Neuron (in vitro differentiated cells): Measurements from ENCODE around the gene VEGFC.

Source experiments
- H2AFZ ChIP-seq: one replicate; pipeline ENCODE4 v1.6.1; 2013; ENCODE audit warnings: low read depth, mild to moderate bottlenecking, inconsistent platforms, low read length, moderate library complexity
- H3K27me3 ChIP-seq: one replicate; pipeline ENCODE4 v1.6.1; 2013; ENCODE audit warnings: low read length; ENCODE audit not compliant: insufficient read depth
- H3K36me3 ChIP-seq: one replicate; pipeline ENCODE4 v1.6.1; 2013; ENCODE audit warnings: low read length; ENCODE audit not compliant: insufficient read depth
- H3K4me1 ChIP-seq: one replicate; pipeline ENCODE4 v1.6.1; 2013; ENCODE audit warnings: low read length; ENCODE audit not compliant: insufficient read depth
- H3K4me3 ChIP-seq: 2 replicates; pipeline ENCODE4 v1.5.1; 2013; ENCODE audit warnings: mild to moderate bottlenecking, low read length, moderate library complexity
- H3K9me3 ChIP-seq: one replicate; pipeline ENCODE4 v1.6.1; 2013; ENCODE audit warnings: low read length

Gene VEGFC

DNA sequence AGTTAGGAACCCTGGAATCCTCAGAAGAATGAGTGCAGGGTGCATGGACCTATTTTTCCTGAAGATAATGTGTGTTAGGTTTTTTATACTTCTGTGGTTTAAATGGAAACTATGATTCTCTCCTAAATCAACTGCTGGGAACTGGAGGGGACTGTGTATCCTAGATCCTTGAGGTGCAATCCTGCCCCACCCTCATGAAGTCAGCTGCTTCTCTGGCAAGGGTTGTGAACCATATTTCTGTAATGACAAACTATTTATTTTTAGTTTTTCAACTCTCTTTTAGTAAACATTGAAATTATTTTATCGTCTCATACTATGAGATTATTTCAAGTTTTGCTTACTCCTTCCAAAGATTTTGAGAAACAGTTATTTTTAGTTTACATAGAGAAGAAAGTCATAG lies 25.8 kb upstream of the VEGFC start:
- Histone ChIP-seq H3K4me3 (no peak overlapping the region), H3K27me3 (no peaks in the 10 kb centered on the region), H2AFZ (no peak overlapping the region), H3K9me3 (no peaks in the 10 kb centered on the region), H3K36me3 (no peaks in the 10 kb centered on the region), H3K4me1 (peaks cover 8% of the 10 kb centered on the region)

DNA sequence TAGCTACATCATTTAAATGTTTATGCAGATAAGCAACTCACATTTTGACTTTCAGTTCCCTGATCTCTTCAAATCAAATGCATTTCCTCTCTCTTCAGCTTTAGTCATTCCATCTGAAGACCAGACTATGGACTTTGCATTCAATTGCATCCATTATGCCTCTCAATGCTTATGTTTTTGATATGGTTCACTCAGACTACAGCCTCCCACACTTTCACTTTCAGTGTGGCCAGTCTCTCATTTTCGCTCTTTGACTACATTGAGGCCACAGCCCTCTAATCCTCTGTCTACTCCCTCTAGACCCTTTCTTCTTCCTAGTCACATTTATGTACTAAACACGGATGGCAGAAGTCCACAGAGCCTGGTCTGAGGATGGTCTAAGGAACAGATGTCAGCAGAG lies 24.5 kb upstream of the VEGFC start:
- H2AFZ ChIP-seq = no peak overlapping the region
- H3K9me3 ChIP-seq = no peaks in the 10 kb centered on the region
- no peaks in the 10 kb centered on the region for H3K27me3 ChIP-seq
- H3K4me3 ChIP-seq = no peak overlapping the region
- peaks cover 8% of the 10 kb centered on the region for H3K4me1 ChIP-seq
- H3K36me3 ChIP-seq = no peaks in the 10 kb centered on the region

DNA sequence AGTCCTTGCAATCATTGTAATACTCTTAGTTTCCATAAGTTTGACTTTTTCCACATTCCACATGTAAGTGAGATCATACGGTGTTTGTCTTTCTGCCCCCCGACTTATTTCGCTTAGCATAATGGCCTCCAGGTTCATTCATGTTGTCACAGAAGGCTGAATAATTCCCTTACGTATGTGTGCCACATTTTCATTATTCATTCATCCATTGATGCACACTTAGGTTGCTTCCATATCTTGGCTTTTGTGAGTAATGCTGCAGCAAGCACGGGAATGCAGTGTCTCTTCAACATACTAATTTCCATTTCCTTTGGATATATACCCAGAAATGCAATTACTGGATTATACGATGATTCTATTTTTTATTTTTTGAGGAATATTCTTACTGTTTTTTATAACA lies 22.0 kb upstream of the VEGFC start:
- H3K36me3 ChIP-seq = no peaks in the 10 kb centered on the region
- no peaks in the 10 kb centered on the region for H3K4me1 ChIP-seq
- no peaks in the 10 kb centered on the region for H3K27me3 ChIP-seq
- no peak overlapping the region for H2AFZ ChIP-seq
- no peak overlapping the region for H3K4me3 ChIP-seq
- H3K9me3 ChIP-seq = no peaks in the 10 kb centered on the region

DNA sequence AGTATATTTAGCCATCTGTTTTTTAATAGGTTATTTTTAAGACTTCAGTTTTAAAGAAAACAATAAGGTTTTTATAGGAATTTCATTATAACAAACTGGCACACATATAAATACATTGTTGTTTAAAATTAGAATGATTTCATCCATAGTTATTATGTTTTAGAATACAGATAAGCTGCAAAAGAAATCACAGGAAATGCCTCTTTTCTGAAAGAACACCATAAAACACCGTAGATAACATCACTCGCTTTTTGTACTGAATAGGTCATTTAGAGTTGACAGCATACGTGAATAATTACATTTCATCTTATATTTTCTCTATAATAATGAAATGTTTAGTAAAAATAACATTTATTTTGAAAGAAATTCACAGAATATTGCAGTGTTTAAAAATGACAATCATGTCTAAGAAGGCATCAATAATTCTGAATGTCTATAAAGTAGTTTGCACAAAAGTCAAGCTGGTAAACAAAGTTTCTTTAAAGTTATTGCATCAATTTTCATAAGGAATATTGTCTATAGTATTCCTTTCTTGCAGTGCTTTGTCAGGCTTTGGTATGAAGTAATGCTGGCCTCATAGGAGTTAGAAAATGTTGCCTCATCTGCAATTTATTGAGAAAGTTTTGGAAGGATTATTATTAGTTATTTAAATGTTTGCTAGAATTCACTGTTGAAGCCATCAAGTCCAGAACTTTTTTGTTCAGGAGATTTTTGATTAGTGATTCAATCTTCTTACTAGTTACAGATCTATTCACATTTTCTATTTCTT lies 17.9 kb upstream of the VEGFC start:
- no peak overlapping the region for H2AFZ ChIP-seq
- H3K4me1 ChIP-seq = no peaks in the 10 kb centered on the region
- no peaks in the 10 kb centered on the region for H3K9me3 ChIP-seq
- H3K36me3 ChIP-seq = no peaks in the 10 kb centered on the region
- H3K27me3 ChIP-seq = no peaks in the 10 kb centered on the region
- no peak overlapping the region for H3K4me3 ChIP-seq

DNA sequence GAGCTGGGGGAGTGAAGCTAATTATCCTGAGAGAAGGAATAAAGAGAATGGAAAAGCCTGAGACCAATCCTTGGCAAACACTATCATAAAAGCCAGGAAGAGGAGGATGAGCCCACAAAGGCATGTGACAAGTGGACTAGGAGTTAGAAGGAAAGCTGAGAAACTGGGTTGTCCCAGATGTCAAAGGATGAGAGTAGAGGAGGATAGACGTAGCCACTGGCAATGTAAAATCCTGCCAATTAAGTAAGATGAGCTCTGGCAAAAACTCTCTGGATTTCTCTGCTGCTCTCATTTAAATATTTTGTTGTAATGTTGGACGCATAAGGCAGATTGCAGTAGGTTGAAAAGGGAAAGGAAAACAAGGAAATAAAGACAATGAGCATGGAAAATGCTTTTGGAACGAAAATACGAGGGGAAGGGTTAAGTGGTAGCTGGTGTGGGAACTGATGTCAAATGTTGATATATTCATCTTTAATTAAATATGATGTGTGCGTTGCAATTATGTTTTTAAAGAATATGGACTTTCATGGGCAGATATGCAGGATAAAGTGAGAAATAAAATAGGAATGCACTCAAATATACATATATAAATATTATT lies 14.2 kb upstream of the VEGFC start:
- Histone ChIP-seq H3K4me1 (no peaks in the 10 kb centered on the region), H3K4me3 (no peak overlapping the region), H3K36me3 (no peaks in the 10 kb centered on the region), H3K27me3 (no peaks in the 10 kb centered on the region), H3K9me3 (no peaks in the 10 kb centered on the region), H2AFZ (no peak overlapping the region)

DNA sequence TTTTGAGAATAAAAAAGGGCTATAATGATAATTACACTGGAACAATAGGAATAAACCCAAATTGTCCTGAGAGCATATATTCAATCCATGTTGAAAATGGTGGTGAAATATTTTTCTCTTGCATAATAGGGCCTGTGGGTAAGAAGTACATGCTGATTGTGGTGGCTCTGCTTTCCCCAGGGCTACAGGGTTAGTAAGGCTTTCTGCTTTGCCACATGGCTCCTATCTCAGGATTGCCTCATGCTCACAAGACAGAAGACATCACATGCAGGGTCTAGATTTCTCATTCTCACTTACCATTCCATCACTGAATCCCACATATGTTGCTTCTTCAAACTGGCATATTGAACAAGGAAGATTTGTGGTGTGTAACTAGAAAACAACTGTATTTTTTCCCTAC lies 12.4 kb upstream of the VEGFC start:
- no peak overlapping the region for H3K4me3 ChIP-seq
- no peaks in the 10 kb centered on the region for H3K36me3 ChIP-seq

DNA sequence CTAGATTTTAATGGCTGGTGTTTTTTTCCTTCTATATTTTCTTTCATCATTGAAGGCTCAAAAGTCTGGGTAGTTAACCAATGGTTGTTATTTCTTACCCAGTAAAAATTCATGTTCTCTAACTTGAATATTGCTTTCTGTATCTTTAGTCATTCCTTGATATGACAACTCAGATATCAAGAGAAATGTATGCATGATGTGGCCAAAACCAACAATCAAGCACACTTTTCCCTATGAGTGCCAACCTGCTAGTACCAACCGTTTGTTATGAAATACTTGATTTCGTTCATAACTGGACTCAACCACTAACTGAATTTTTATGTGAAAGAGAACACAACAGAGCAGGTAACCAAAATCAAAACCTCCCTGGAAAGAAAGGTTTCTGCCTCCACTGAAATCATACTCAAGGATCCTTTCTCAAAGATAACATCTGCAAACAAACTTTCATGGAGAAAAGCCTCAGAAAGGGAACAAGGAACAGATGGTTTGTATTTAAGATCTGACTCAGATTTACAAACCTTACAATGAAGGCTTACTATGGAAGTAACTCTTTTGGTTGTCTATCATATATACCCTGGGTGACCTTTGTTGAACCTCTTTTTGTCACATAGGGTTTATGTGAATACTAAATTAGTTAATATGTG lies 8.3 kb upstream of the VEGFC start:
- H3K9me3 ChIP-seq = no peaks in the 10 kb centered on the region

More for the DNA sequence above, 12.4 kb upstream of the VEGFC start:
- H3K9me3 ChIP-seq = no peaks in the 10 kb centered on the region
- no peaks in the 10 kb centered on the region for H3K4me1 ChIP-seq
- H2AFZ ChIP-seq = no peak overlapping the region
- H3K27me3 ChIP-seq = no peaks in the 10 kb centered on the region

DNA sequence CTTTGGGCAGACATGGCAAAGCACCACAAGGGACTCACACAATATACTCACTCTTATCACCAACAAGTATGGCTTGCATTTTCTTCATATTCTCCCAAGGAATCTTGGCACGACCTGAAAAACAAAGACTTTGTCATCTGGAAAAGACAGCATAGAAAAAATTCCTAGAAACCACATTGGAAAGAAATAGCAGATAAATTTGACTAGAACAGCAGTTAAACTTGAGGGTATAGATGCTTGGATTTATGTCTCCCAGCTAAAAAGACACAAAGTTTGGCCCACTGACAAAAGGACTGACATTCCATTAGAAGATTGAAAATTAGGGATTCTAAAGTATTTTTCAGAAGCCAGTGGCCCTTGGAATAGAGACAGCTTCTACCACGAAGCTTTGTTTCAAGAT lies 6.9 kb upstream of the VEGFC start:
- H2AFZ ChIP-seq = no peak overlapping the region
- no peaks in the 10 kb centered on the region for H3K36me3 ChIP-seq
- no peaks in the 10 kb centered on the region for H3K27me3 ChIP-seq
- no peak overlapping the region for H3K4me3 ChIP-seq
- H3K9me3 ChIP-seq = no peaks in the 10 kb centered on the region
- no peaks in the 10 kb centered on the region for H3K4me1 ChIP-seq

More for the DNA sequence above, 8.3 kb upstream of the VEGFC start:
- no peak overlapping the region for H3K4me3 ChIP-seq
- H3K36me3 ChIP-seq = no peaks in the 10 kb centered on the region
- no peaks in the 10 kb centered on the region for H3K4me1 ChIP-seq
- H2AFZ ChIP-seq = no peak overlapping the region
- H3K27me3 ChIP-seq = no peaks in the 10 kb centered on the region

DNA sequence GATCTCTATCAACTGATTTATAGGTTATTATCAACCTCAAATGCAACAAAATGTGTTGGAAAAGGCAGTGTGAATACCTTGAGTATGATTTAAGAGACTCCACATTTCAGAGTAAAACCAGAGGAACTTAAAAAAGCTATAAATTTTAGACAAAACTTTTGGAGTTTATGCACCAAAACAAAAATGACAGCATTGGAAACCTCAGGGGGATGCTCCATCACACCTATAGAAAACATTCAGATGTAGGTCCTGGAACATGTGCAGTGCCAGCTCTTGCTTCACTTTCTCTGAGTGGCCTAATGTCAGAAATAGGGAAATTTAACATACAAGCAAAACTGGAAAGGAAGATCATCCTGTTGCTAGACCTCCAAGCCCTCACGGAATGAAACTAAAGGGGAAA lies 5.8 kb upstream of the VEGFC start:
- H2AFZ ChIP-seq = no peak overlapping the region

DNA sequence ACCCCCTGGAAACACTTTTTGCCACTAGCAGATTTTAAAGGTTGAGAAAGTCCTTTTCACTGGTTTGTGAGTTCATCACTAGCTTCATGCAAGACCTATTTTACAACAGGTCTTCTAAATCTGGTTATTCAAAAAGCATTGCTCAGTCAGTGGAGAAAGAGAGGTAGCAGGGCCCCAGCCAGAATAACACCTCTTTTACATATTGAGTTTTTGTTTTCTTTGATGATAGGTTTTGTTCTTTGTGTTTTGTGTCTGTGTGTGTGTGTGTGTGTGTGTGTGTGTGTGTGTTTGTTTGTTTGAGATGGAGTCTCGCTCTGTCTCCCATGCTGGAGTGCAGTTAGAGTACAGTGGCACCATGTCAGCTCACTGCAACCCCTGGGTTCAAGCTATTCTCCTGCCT lies 2.7 kb upstream of the VEGFC start:
- Histone ChIP-seq H3K4me1 (no peaks in the 10 kb centered on the region), H3K27me3 (no peaks in the 10 kb centered on the region), H3K36me3 (no peaks in the 10 kb centered on the region), H3K4me3 (no peak overlapping the region), H3K9me3 (no peaks in the 10 kb centered on the region), H2AFZ (no peak overlapping the region)

More for the DNA sequence above, 5.8 kb upstream of the VEGFC start:
- H3K4me3 ChIP-seq = no peak overlapping the region
- H3K27me3 ChIP-seq = no peaks in the 10 kb centered on the region
- no peaks in the 10 kb centered on the region for H3K4me1 ChIP-seq
- H3K36me3 ChIP-seq = no peaks in the 10 kb centered on the region
- no peaks in the 10 kb centered on the region for H3K9me3 ChIP-seq

DNA sequence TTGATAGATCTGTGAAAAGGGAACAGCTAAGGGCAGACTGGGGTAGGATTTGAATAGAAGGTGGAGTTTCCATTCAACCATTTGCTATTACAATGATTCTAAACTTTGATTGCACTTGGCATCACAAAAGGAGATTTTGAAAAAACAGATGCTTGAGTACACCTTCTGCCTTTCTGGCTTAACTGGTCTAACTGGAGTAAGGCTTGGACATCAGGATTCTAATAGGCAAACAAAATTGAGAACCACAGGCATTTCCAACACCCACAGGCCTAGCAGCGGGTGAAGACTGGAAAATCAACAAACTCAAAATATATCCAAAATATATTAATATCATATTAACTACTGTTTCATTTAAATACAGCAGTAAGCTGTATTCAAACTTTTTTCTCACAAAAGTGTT lies 1.9 kb upstream of the VEGFC start:
- Histone ChIP-seq H2AFZ (no peak overlapping the region), H3K9me3 (no peaks in the 10 kb centered on the region), H3K36me3 (no peaks in the 10 kb centered on the region), H3K27me3 (no peaks in the 10 kb centered on the region), H3K4me1 (no peaks in the 10 kb centered on the region), H3K4me3 (no peak overlapping the region)

DNA sequence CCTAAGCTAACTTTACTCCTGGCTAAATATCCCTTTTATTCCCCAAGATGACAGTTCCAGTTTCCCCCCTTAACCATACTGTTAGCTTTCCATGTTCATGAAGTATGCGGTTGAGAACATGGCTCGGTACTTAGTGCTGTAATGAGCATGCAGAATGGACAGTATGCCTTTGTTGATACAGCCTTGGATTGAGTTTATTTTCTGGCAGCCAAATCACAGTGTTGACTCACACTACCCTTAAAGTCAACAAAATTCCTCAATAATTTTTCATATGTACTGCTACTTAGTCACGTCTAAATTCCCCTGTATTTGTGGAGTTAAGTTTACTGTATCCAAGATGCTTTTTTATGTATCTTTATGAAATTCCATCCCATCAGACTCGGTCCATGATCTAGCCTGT lies 1.4 kb upstream of the VEGFC start:
- H3K4me1 ChIP-seq = no peaks in the 10 kb centered on the region
- no peak overlapping the region for H3K4me3 ChIP-seq
- H3K36me3 ChIP-seq = no peaks in the 10 kb centered on the region
- H3K9me3 ChIP-seq = no peaks in the 10 kb centered on the region
- H3K27me3 ChIP-seq = no peaks in the 10 kb centered on the region
- H2AFZ ChIP-seq = no peak overlapping the region

DNA sequence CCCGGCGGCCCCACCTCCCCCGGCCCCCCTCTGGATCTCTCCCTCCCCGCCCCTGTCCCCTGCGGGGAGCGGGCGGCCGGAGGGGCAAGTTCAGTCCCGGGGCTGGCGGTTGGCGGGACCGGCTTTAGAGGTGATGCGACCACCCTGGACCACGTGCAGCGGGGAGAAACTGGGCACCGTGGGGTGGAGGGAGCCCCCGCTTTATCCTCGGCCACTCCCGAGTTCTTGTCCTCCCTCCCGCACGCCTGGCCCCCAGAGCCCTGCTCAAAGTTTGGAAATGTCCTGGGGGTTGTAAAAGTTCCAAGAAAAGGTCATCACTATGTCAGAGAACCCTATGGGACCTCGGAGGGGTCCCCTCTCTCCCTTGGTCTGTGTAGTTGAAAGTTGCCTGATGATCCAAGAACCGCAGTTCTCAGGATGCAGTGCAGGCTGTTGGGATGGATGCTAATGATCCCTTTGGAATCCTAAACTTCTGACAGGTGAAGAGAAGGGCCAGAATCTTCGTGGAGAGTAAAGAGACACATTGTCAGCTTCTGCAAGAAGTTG lies 411 bp upstream of the VEGFC start:
- no peaks in the 10 kb centered on the region for H3K27me3 ChIP-seq
- no peaks in the 10 kb centered on the region for H3K9me3 ChIP-seq
- H3K4me3 ChIP-seq = peak overlapping the region; percentile 12
- no peak overlapping the region for H2AFZ ChIP-seq
- H3K4me1 ChIP-seq = no peaks in the 10 kb centered on the region
- no peaks in the 10 kb centered on the region for H3K36me3 ChIP-seq
